Gastroesophageal sphincter (tissue), 4 donors: ENCODE data around the gene EPHA2. TPM values are rescaled to one million over a fixed set of nuclear protein-coding genes. Genes with fewer than 3 reads are reported as not detected.

ENCODE experiments used
- ATAC-seq: fragments of 150-250 bp; one replicate; pipeline ENCODE4 v1.9.1; 2016; ENCODE audit warnings: mild to moderate bottlenecking, moderate library complexity
- H3K27ac ChIP-seq, 4 donors: fragments of 200-600 bp; sonication (generic) in 3 of 4; 1 replicate in 3 of 4; 2 replicates in 1 of 4; pipeline ENCODE4 v1.5.1; 2016 to 2019
- H3K27me3 ChIP-seq: fragments of 200-600 bp; sonication (generic); one replicate; pipeline ENCODE4 v1.5.1; 2019
- H3K36me3 ChIP-seq, 2 donors: fragments of 200-600 bp; sonication (generic); one replicate each; pipeline ENCODE4 v1.5.1; 2019; ENCODE audit warnings: control low read depth in 1 of 2
- H3K4me1 ChIP-seq, 3 donors: fragments of 200-600 bp; sonication (generic); 1 replicate in 2 of 3; 2 replicates in 1 of 3; pipeline ENCODE4 v1.5.1; 2016 to 2019; ENCODE audit warnings: control low read depth in 2 of 3
- H3K4me3 ChIP-seq, 2 donors: fragments of 200-600 bp; sonication (generic); one replicate each; pipeline ENCODE4 v1.5.1; 2019; ENCODE audit warnings: mild to moderate bottlenecking in 1 of 2, moderate library complexity in 1 of 2
- H3K9me3 ChIP-seq, 3 donors: fragments of 200-600 bp; sonication (generic); one replicate each; pipeline ENCODE4 v1.5.1; 2017 to 2019; ENCODE audit warnings: control low read depth in 2 of 3
- CTCF ChIP-seq, 4 experiments: fragments of 200-600 bp in 2 of 4; fragments of 450-650 bp in 2 of 4; sonication (generic) in 1 of 4; IDR thresholded peaks; one replicate each; pipeline ENCODE4 v1.5.1; 2017 to 2019; ENCODE audit warnings: antibody characterized with exemption in 4 of 4, mild to moderate bottlenecking in 2 of 4, moderate library complexity in 2 of 4
- EP300 ChIP-seq: sonication (generic); formaldehyde crosslinking; IDR thresholded peaks from one replicate; pipeline ENCODE4 v1.6.1; 2017; ENCODE audit warnings: antibody characterized with exemption, mild to moderate bottlenecking
- POLR2A ChIP-seq, 2 donors: fragments of 450-650 bp; IDR thresholded peaks; one replicate each; pipeline ENCODE4 v1.6.1; 2017; ENCODE audit warnings: antibody characterized with exemption in 2 of 2, mild to moderate bottlenecking in 2 of 2, moderate library complexity in 1 of 2
- POLR2AphosphoS5 ChIP-seq: sonication (generic); formaldehyde crosslinking; IDR thresholded peaks from one replicate; pipeline ENCODE4 v1.6.1; 2017; ENCODE audit warnings: antibody characterized with exemption
- WGBS, 2 donors: methylation state at CpG; one replicate each; pipeline ENCODE4 v1.1.5; 2018; ENCODE audit warnings: low coverage in 1 of 2; 5-methylcytosine and 5-hydroxymethylcytosine counted together
- total RNA-seq, 4 donors: library from RNA; depleted of rRNA; stranded (reverse); fragments of >200 nt; gene quantifications; one replicate each; pipeline ENCODE4 v1.1.0, GENCODE V29; 2016

EPHA2 gene
- total RNA-seq, 4 donors from 2014 or later, result 8.9 to 16.1 (median 12.4) TPM

DNA sequence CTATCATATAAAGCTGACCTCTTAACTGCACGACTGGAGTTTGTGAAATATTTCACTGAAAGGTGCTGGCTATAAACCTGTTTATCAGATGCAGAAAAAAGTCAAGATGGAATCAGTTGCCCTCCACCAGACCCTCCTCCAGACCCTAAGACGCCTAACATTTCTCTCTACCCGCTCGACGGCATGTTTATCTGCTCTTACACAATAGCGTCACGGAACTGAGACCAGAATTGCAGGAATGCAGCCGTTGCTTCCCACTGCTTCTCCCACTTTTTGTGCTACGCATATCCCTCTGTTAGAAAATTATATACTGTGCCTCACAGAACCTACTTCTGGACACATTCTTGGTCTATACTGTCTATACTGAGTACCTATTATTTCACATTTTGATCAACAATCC, 54.2 kb downstream of the EPHA2 start:
- 42 to 83% methylated on average over 9 of the region's 9 CpGs for WGBS, 2 donors
- H3K36me3 ChIP-seq, result no peaks in the 10 kb centered on the region
- no peak overlapping the region for H3K27ac ChIP-seq
- H3K4me3 ChIP-seq, result no peak overlapping the region
- TF ChIP-seq POLR2A (IDR thresholded peaks at IDR 0.05) (no peak), EP300 (no peak), POLR2AphosphoS5 (no peak), CTCF (IDR thresholded peaks at IDR 0.05) (no peak)
- no peak for ATAC-seq
- H3K4me1 ChIP-seq, result no peaks in the 10 kb centered on the region
- no peaks in the 10 kb centered on the region for H3K9me3 ChIP-seq
- H3K27me3 ChIP-seq, result no peaks in the 10 kb centered on the region

- Histone ChIP-seq H3K9me3 (no peaks in the 10 kb centered on the region), H3K4me3 (no peak overlapping the region), H3K27ac (no peak overlapping the region), H3K36me3 (no peaks in the 10 kb centered on the region), H3K4me1 (no peaks in the 10 kb centered on the region), H3K27me3 (no peaks in the 10 kb centered on the region)
- WGBS, 2 donors, result 94% methylated on average over 1 of the region's 1 CpG; no CpG with 5 or more reads in 1 of the 2 donors
- ATAC-seq, result no peak
- no peak for TF ChIP-seq EP300
- no peak for TF ChIP-seq CTCF (IDR thresholded peaks at IDR 0.05)
- no peak for TF ChIP-seq POLR2A (IDR thresholded peaks at IDR 0.05)
- no peak for TF ChIP-seq POLR2AphosphoS5
Measured at GRCh38 chr1:16099412-16099811, 56.5 kb downstream of the EPHA2 start.

GRCh38 chr1:16095447-16095846, 60.4 kb downstream of the EPHA2 start:
- no peak for TF ChIP-seq POLR2AphosphoS5
- TF ChIP-seq POLR2A (IDR thresholded peaks at IDR 0.05), result no peak
- no peak for TF ChIP-seq CTCF (IDR thresholded peaks at IDR 0.05)
- TF ChIP-seq EP300, result no peak
- no peak for ATAC-seq
- H3K36me3 ChIP-seq, result no peaks in the 10 kb centered on the region
- no peak overlapping the region for H3K27ac ChIP-seq
- H3K4me3 ChIP-seq, result no peak overlapping the region
- 83 to 100% methylated on average over 1 to 2 of the region's 9 CpGs for WGBS, 2 donors
- no peaks in the 10 kb centered on the region for H3K9me3 ChIP-seq
- no peaks in the 10 kb centered on the region for H3K4me1 ChIP-seq
- no peaks in the 10 kb centered on the region for H3K27me3 ChIP-seq

- TF ChIP-seq CTCF (IDR thresholded peaks at IDR 0.05), result no peak
- no peaks in the 10 kb centered on the region for H3K9me3 ChIP-seq
- H3K27ac ChIP-seq, result no peak overlapping the region
- no peaks in the 10 kb centered on the region for H3K4me1 ChIP-seq
- H3K4me3 ChIP-seq, result no peak overlapping the region
- ATAC-seq, result no peak
- 94 to 98% methylated on average over 10 to 15 of the region's 21 CpGs for WGBS, 2 donors
- H3K27me3 ChIP-seq, result no peaks in the 10 kb centered on the region
- no peaks in the 10 kb centered on the region for H3K36me3 ChIP-seq
Measured at GRCh38 chr1:16094453-16095158, 61.3 kb downstream of the EPHA2 start.

GRCh38 chr1:16093611-16094010, 62.3 kb downstream of the EPHA2 start:
- no peak for TF ChIP-seq CTCF (IDR thresholded peaks at IDR 0.05)
- no peak for TF ChIP-seq EP300
- TF ChIP-seq POLR2AphosphoS5, result no peak
- no peak for TF ChIP-seq POLR2A (IDR thresholded peaks at IDR 0.05)
- ATAC-seq, result no peak
- Histone ChIP-seq H3K9me3 (no peaks in the 10 kb centered on the region), H3K27ac (no peak overlapping the region), H3K36me3 (no peaks in the 10 kb centered on the region), H3K27me3 (no peaks in the 10 kb centered on the region), H3K4me1 (no peaks in the 10 kb centered on the region), H3K4me3 (no peak overlapping the region)
- WGBS, 2 donors, result 33 to 62% methylated on average over 5 to 6 of the region's 9 CpGs
